ENCODE data around the gene EHD1.
A peak's percentile ranks its signal among the peaks of the same experiment; 100 is the strongest.

The EHD1 gene

GRCh38 chr11:64877390-64878222 lies 815 bp downstream of the EHD1 start:
- no peaks in the 10 kb centered on the region for H3K9me3 Mint-ChIP-seq
- peak; percentile 60 to 61 for ATAC-seq (replicated peaks)
- peaks cover 37 to 50% of the 10 kb centered on the region in 2 donors for H3K36me3 Mint-ChIP-seq
- peaks cover 58 to 82% of the 10 kb centered on the region in 2 donors for H3K4me1 Mint-ChIP-seq
- H3K4me3 Mint-ChIP-seq: peak overlapping the region; percentile 94 to 98
- H3K27ac Mint-ChIP-seq: peak overlapping the region; percentile 94
- no peaks in the 10 kb centered on the region for H3K27me3 Mint-ChIP-seq
- peak; percentile 87 for DNase-seq

DNA sequence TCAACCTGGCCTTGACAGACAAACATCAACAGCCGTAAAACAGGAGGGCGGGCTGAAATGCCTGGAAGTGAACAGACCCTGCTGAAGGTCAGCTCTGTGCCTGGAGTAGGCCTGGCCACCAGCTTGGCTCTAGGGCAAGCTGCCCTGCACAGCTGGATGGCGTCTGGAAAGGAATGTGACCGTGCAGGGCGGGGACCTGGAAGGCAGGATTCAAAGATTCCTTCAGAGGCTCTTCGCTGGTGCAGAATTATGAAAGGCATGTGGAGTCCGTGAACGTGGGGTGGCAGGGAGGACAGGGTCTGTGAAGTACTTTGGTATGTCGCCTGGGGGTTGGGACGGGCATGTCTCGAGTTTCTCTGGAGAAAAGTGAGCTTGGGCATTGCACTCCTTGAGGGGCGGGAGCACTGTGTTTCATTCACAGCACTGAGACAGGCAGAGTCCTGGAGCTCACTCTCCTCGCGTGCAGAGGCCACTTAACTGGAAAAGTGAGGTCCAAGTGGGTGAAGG lies 1.5 kb downstream of the EHD1 start:
- peaks cover 61 to 89% of the 10 kb centered on the region in 2 donors for H3K4me1 Mint-ChIP-seq
- H3K27ac Mint-ChIP-seq: peak overlapping the region; percentile 94
- no peaks in the 10 kb centered on the region for H3K9me3 Mint-ChIP-seq
- H3K36me3 Mint-ChIP-seq: peaks cover 40 to 53% of the 10 kb centered on the region in 2 donors
- ATAC-seq (replicated peaks) (peak; percentile 0 to 1), DNase-seq (no peak)
- no peaks in the 10 kb centered on the region for H3K27me3 Mint-ChIP-seq
- peak overlapping the region; percentile 94 to 98 for H3K4me3 Mint-ChIP-seq

DNA sequence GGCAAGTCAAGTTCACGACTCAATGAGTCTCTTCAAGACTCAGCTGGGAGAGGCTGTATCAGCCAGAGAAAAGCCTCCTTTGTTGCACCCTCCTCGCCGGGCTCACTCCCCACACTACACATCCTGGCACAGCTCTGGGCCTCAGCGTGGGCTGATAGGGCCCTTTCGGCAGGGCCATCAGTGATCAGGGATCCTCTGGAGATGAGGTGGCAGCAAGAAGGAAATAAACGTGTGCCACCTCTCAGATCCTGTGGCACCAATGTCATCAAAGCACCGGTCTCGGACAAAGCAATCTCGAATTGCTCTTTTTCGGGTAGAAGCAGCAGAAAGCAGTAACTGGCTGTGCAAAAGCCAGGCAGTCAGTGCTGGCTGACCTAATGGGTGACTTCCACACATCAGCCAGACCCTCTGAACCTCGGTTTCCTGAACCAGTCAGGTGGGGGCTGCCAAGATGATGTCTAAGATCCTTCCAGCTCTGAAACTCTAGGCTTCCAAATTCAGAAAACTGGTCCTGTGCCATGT lies 2.1 kb downstream of the EHD1 start:
- no peak for ATAC-seq (replicated peaks)
- Mint-ChIP-seq H3K36me3 (peaks cover 45 to 59% of the 10 kb centered on the region in 2 donors), H3K27me3 (no peaks in the 10 kb centered on the region), H3K4me1 (peaks cover 67 to 91% of the 10 kb centered on the region in 2 donors), H3K4me3 (peak overlapping the region; percentile 94 to 98), H3K9me3 (no peaks in the 10 kb centered on the region), H3K27ac (peak overlapping the region; percentile 94)
- DNase-seq: no peak

GRCh38 chr11:64875369-64876228 lies 2.8 kb downstream of the EHD1 start:
- Mint-ChIP-seq H3K4me1 (peaks cover 68 to 91% of the 10 kb centered on the region in 2 donors), H3K36me3 (peaks cover 47 to 65% of the 10 kb centered on the region in 2 donors), H3K27ac (peak overlapping the region; percentile 34), H3K4me3 (peak overlapping the region; percentile 94 to 98), H3K27me3 (no peaks in the 10 kb centered on the region), H3K9me3 (no peaks in the 10 kb centered on the region)
- no peak for ATAC-seq (replicated peaks)
- no peak for DNase-seq

- Mint-ChIP-seq H3K4me3 (peak overlapping the region; percentile 94 to 98), H3K4me1 (peaks cover 66 to 91% of the 10 kb centered on the region in 2 donors), H3K27me3 (no peaks in the 10 kb centered on the region), H3K9me3 (no peaks in the 10 kb centered on the region), H3K36me3 (peaks cover 54 to 65% of the 10 kb centered on the region in 2 donors), H3K27ac (peak overlapping the region; percentile 1)
- ATAC-seq (replicated peaks): no peak
- no peak for DNase-seq
Measured at GRCh38 chr11:64874308-64875240, 3.8 kb downstream of the EHD1 start.

GRCh38 chr11:64872790-64873488 lies 5.5 kb downstream of the EHD1 start:
- Mint-ChIP-seq H3K4me1 (peaks cover 74 to 96% of the 10 kb centered on the region in 2 donors), H3K4me3 (peak overlapping the region; percentile 56 to 66), H3K27me3 (no peaks in the 10 kb centered on the region), H3K9me3 (no peaks in the 10 kb centered on the region), H3K27ac (peak overlapping the region; percentile 44), H3K36me3 (peaks cover 63 to 74% of the 10 kb centered on the region in 2 donors)
- ATAC-seq (replicated peaks) (no peak), DNase-seq (no peak)

DNA sequence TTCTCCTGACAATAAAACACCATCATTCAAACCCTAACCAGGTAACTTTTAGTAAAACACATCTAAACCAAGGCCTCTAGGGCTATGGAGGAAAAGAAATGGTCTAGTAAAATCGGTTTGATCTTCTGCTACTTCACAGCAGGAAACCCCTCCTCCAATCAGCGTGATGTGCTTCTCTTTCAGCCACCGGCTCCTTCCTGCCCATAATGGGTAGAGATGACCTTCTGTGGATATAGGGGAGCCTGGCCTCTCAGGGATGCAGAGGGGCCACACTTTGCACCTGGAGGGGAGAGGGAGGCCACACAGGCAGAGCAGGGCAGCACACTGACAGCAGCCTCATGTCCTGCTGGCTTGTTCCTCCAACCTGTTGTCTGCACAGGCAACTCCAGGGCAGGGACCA lies 6.9 kb downstream of the EHD1 start:
- Mint-ChIP-seq H3K4me3 (peak overlapping the region; percentile 75 to 76), H3K27ac (peak overlapping the region; percentile 83), H3K9me3 (no peaks in the 10 kb centered on the region), H3K4me1 (peaks cover 74 to 93% of the 10 kb centered on the region in 2 donors), H3K36me3 (peaks cover 59 to 69% of the 10 kb centered on the region in 2 donors), H3K27me3 (no peaks in the 10 kb centered on the region)
- ATAC-seq (replicated peaks) (no peak), DNase-seq (no peak)

GRCh38 chr11:64870893-64871466 lies 7.4 kb downstream of the EHD1 start:
- DNase-seq: no peak
- Mint-ChIP-seq H3K27ac (peak overlapping the region; percentile 83), H3K4me3 (peak overlapping the region; percentile 75 to 76), H3K4me1 (peaks cover 74 to 93% of the 10 kb centered on the region in 2 donors), H3K9me3 (peaks cover 0 to 2% of the 10 kb centered on the region in 2 donors), H3K36me3 (peaks cover 61 to 69% of the 10 kb centered on the region in 2 donors), H3K27me3 (no peaks in the 10 kb centered on the region)
- no peak for ATAC-seq (replicated peaks)

GRCh38 chr11:64870176-64870892 lies 8.1 kb downstream of the EHD1 start:
- ATAC-seq (replicated peaks) (no peak), DNase-seq (no peak)
- Mint-ChIP-seq H3K36me3 (peaks cover 58 to 65% of the 10 kb centered on the region in 2 donors), H3K4me3 (peak overlapping the region; percentile 75 to 76), H3K27me3 (no peaks in the 10 kb centered on the region), H3K4me1 (peaks cover 75 to 93% of the 10 kb centered on the region in 2 donors), H3K27ac (peak overlapping the region; percentile 89), H3K9me3 (peaks cover 0 to 2% of the 10 kb centered on the region in 2 donors)

DNA sequence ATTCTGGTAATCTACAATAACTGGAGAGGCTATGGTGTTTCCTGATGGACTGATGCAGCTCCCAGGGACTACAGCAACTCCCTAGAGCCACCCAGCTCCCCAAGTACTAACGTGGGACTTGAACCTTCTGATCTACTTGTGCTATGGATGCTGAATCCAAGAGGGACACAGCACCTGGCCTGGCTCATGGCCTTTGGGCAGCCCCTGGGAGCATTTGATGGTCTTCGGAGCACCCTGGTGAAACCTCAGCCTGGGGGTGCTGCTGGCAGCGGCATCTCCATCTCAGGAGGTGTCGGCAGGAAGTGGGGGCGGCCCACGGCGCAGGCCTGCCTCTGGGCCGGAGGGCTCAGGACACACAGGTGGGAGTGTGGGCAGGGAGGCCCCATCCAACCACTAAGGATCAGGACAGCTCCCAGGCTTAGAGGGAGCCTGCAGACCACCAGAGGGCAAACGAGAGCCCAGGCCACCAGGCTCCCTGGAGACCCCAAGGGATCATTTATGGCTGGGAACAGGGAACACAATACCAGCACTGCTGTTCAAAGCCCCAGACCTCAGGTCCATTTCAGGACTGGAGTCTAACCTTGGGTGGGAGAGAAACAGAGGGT lies 8.7 kb downstream of the EHD1 start:
- Mint-ChIP-seq H3K27me3 (no peaks in the 10 kb centered on the region), H3K4me3 (peak overlapping the region; percentile 57 to 75), H3K27ac (peak overlapping the region; percentile 89), H3K4me1 (peaks cover 74 to 93% of the 10 kb centered on the region in 2 donors), H3K36me3 (peaks cover 53 to 61% of the 10 kb centered on the region in 2 donors), H3K9me3 (peaks cover 0 to 2% of the 10 kb centered on the region in 2 donors)
- ATAC-seq (replicated peaks) (no peak), DNase-seq (no peak)

DNA sequence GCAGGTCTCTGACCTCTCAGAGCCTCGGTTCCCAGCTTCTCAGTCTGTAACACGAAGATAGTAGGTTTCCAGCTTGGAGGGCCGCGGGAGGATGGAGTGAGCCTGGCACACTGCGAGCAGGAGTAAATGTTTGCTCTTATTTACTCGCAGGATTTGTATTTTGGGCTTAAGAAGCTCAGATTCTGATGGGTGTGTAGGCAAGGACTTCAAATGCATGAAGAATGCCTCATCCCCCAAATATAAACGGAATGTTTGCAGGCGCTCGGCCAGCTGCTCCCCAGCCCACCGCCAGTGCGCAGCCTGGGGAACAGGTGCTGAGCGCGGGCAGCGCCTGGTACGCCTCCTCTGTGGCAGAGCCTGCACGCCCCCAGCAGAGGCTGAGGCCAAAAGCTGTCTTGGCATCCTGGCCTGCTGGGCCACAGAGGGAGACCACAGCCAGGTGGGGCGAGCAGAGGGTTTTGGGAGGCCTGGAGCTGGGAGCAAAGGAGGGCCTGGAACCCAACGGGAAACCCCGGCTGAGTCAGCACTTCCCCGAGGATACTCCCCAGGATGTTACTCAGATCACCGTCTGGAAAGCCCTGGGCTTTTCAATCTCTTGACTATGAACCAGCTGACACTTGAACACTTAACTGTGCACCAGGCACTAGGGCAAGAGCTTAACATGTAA lies 9.4 kb downstream of the EHD1 start:
- H3K27me3 Mint-ChIP-seq: no peaks in the 10 kb centered on the region
- no peak for ATAC-seq (replicated peaks)
- DNase-seq: no peak

More for the DNA sequence above, 9.4 kb downstream of the EHD1 start:
- Mint-ChIP-seq H3K4me1 (peaks cover 74 to 93% of the 10 kb centered on the region in 2 donors), H3K27ac (peak overlapping the region; percentile 80), H3K4me3 (peak overlapping the region; percentile 49 to 75), H3K9me3 (peaks cover 0 to 2% of the 10 kb centered on the region in 2 donors), H3K36me3 (peaks cover 49 to 55% of the 10 kb centered on the region in 2 donors)
